Right atrium auricular region (tissue), 2 donors: ENCODE measurements around the gene G6PC1. TPM values are rescaled to one million over a fixed set of nuclear protein-coding genes. Genes with fewer than 3 reads are reported as not detected.
"Not testable (repeated sequence)": the region's sequence is repeated elsewhere in the genome, so short reads cannot be mapped to it uniquely, and the experiment has no call there.

Experiments used
- DNase-seq: peaks from one replicate; pipeline ENCODE4 v3.0.0-alpha.2; 2019; ENCODE audit warnings: low spot score
- H3K27ac ChIP-seq, 2 donors: fragments of 200-600 bp; sonication (generic); 1 replicate in 1 of 2; 2 replicates in 1 of 2; pipeline ENCODE4 v1.5.1; 2016 to 2019
- H3K27me3 ChIP-seq, 2 donors: fragments of 200-600 bp; sonication (generic); one replicate each; pipeline versions ENCODE4 v1.5.1 to v1.6.0; 2017 to 2019
- H3K36me3 ChIP-seq: fragments of 200-600 bp; sonication (generic); one replicate; pipeline ENCODE4 v1.5.1; 2016
- H3K4me1 ChIP-seq, 2 donors: fragments of 200-600 bp; sonication (generic); one replicate each; pipeline versions ENCODE4 v1.5.1 to v1.6.0; 2017 to 2019
- H3K4me3 ChIP-seq, 2 donors: fragments of 200-600 bp; sonication (generic); 1 replicate in 1 of 2; 2 replicates in 1 of 2; pipeline ENCODE4 v1.5.1; 2017 to 2019; ENCODE audit warnings: mild to moderate bottlenecking in 1 of 2, moderate library complexity in 1 of 2
- H3K9me3 ChIP-seq, 2 donors: fragments of 200-600 bp; sonication (generic); one replicate each; pipeline ENCODE4 v1.5.1; 2019
- total RNA-seq, 2 donors: library from RNA; depleted of rRNA; stranded (reverse); fragments of >200 nt; gene quantifications; one replicate each; pipeline ENCODE4 v1.1.0, GENCODE V29; 2016
- TF ChIP-seq, protein P1 (sequence below), 2 donors: fragments of 200-600 bp; sonication (generic); IDR thresholded peaks; one replicate each; pipeline ENCODE4 v1.5.1; 2019; ENCODE audit warnings: antibody characterized with exemption in 2 of 2

Gene G6PC1
- total RNA-seq, 2 donors from 2014 or later: not detected

DNA sequence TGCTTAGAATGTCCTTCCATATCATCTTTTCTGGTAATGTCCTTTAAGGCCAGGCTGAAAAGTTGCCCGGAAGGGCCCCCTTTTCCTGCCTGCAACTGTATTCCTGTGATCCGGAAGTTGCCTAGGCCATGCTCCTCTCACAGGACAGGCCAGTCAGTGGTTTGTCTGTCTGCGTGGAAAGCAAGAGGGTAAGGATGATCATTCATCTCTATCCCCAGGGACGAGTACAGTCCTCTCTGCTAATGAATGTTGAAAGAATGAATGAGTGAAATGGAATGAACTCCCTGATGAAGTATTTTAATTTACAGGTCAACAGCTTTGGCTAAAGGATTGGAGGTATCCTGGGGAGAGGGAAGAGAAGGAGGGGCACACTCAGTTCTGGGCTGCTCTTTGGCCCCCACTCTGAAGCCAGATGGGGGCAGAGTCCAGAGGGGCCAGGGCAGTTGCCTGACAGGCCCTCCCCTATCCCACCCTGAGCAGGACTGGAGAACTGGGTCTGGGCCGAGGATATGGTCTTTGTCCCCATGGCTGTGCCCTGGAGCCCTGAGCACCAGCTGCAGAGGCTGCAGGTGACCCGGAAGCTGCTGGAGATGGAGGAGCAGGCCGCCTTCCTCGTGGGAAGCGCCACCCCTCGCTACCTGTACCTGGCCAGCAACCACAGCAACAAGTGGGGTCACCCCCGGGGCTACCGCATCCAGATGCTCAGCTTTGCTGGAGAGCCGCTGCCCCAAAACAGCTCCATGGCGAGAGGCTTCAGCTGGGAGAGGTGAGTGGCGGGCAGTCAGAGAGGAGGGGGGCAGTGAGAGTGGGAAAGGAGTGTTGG lies 46.4 kb upstream of the G6PC1 start:
- no peaks in the 10 kb centered on the region for H3K27me3 ChIP-seq
- H3K4me3 ChIP-seq: peak overlapping the region in 1 of 2 donors; percentile 42
- no peaks in the 10 kb centered on the region for H3K36me3 ChIP-seq
- DNase-seq: no peak
- no peak overlapping the region for H3K27ac ChIP-seq
- no peaks in the 10 kb centered on the region for H3K9me3 ChIP-seq
- TF ChIP-seq, protein P1, sequence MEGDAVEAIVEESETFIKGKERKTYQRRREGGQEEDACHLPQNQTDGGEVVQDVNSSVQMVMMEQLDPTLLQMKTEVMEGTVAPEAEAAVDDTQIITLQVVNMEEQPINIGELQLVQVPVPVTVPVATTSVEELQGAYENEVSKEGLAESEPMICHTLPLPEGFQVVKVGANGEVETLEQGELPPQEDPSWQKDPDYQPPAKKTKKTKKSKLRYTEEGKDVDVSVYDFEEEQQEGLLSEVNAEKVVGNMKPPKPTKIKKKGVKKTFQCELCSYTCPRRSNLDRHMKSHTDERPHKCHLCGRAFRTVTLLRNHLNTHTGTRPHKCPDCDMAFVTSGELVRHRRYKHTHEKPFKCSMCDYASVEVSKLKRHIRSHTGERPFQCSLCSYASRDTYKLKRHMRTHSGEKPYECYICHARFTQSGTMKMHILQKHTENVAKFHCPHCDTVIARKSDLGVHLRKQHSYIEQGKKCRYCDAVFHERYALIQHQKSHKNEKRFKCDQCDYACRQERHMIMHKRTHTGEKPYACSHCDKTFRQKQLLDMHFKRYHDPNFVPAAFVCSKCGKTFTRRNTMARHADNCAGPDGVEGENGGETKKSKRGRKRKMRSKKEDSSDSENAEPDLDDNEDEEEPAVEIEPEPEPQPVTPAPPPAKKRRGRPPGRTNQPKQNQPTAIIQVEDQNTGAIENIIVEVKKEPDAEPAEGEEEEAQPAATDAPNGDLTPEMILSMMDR (IDR thresholded peaks at IDR 0.05): no peak
- peaks cover 0 to 14% of the 10 kb centered on the region in 2 donors for H3K4me1 ChIP-seq

DNA sequence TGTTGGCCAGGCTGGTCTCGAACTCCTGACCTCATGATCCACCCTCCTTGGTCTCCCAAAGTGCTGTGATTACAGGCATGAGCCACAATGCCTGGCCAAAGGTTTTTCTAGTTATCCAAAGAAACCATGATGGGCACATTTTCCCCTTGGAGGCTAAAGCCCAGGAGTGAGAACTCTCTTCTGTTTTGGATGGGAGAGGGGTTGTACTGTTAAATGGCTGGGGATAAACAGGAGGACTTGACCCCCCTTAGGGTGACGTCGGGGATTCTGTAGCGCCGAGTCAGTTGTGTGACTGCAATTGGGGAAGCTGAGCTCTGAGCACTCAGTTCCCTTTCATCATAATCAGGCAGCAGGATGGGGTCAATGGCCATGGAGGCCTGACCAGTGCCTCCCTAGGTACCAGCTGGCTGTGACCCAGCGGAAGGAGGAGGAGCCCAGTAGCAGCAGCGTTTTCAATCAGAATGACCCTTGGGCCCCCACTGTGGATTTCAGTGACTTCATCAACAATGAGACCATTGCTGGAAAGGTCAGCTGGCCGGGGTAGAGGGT lies 45.5 kb upstream of the G6PC1 start:
- H3K36me3 ChIP-seq: no peaks in the 10 kb centered on the region
- no peaks in the 10 kb centered on the region for H3K27me3 ChIP-seq
- peaks cover 0 to 7% of the 10 kb centered on the region in 2 donors for H3K4me1 ChIP-seq
- TF ChIP-seq, protein P1 (IDR thresholded peaks at IDR 0.05): no peak
- no peaks in the 10 kb centered on the region for H3K9me3 ChIP-seq
- no peak overlapping the region for H3K27ac ChIP-seq
- no peak for DNase-seq
- no peak overlapping the region for H3K4me3 ChIP-seq

DNA sequence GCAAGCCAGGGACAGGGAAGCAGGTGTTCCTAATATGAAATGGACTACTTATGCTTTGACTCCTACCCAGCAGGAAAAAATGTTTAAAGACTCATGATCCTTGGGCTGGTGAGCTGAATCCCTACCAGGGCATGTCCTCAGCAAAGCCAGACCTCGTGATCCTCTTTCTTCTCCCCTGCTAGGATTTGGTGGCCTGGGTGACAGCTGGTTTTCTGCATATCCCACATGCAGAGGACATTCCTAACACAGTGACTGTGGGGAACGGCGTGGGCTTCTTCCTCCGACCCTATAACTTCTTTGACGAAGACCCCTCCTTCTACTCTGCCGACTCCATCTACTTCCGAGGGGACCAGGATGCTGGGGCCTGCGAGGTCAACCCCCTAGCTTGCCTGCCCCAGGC lies 44.5 kb upstream of the G6PC1 start:
- not testable (repeated sequence) for H3K4me3 ChIP-seq, H3K9me3 ChIP-seq, DNase-seq, H3K36me3 ChIP-seq, H3K4me1 ChIP-seq, H3K27ac ChIP-seq, H3K27me3 ChIP-seq

DNA sequence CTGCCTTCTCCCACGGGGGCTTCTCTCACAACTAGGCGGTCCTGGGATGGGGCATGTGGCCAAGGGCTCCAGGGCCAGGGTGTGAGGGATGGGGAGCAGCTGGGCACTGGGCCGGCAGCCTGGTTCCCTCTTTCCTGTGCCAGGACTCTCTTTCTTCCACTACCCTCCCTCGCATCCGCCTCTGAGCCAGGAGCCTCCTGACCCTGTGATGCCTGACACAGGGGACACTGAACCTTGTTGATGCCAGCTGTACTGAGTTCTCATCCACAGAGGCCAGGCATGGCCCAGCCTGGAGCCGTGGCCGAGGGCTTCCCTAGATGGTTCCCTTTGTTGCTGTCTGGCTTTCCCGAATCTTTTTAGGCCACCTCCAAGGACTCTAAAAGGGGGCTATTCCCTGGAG lies 44.1 kb upstream of the G6PC1 start:
- H3K36me3 ChIP-seq, H3K27me3 ChIP-seq, H3K4me1 ChIP-seq, DNase-seq, H3K9me3 ChIP-seq, H3K27ac ChIP-seq, H3K4me3 ChIP-seq: not testable (repeated sequence)

DNA sequence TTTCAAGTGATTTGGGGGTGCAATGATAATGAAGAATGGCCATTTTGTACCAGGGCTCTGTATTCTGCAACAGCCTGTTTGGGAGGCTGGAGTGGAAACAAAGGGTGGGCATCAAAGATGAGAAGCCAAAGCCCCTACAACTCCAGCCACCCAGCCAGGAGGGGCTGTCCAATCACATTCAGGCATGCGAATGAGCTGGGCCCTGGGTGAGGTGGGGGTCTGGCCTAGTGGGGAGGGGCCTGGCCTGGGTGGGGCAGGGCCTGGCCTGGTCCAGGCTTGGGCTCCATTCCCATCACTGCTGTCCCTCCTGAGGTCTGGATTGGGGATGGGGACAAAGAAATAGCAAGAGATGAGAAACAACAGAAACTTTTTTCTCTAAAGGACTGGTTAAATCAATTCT lies 43.2 kb upstream of the G6PC1 start:
- no peak overlapping the region for H3K27ac ChIP-seq
- no peaks in the 10 kb centered on the region for H3K4me1 ChIP-seq
- no peaks in the 10 kb centered on the region for H3K36me3 ChIP-seq
- TF ChIP-seq, protein P1 (IDR thresholded peaks at IDR 0.05): no peak
- H3K4me3 ChIP-seq: no peak overlapping the region
- DNase-seq: no peak
- H3K9me3 ChIP-seq: no peaks in the 10 kb centered on the region
- no peaks in the 10 kb centered on the region for H3K27me3 ChIP-seq

GRCh38 chr17:42865638-42866094 lies 34.9 kb upstream of the G6PC1 start:
- TF ChIP-seq, protein P1 (IDR thresholded peaks at IDR 0.05): no peak
- H3K36me3 ChIP-seq: no peaks in the 10 kb centered on the region
- H3K27me3 ChIP-seq: no peaks in the 10 kb centered on the region
- no peak for DNase-seq
- no peaks in the 10 kb centered on the region for H3K4me1 ChIP-seq
- no peak overlapping the region for H3K4me3 ChIP-seq
- peaks cover 0 to 3% of the 10 kb centered on the region in 2 donors for H3K9me3 ChIP-seq
- H3K27ac ChIP-seq: no peak overlapping the region
